OCI-LY1 (cell line): Measurements from ENCODE around the gene CCL14.

Experiments
- H2AFZ ChIP-seq: fragments of 200-600 bp; sonication (generic), shearing (Covaris generic); 2 replicates; pipeline ENCODE4 v1.6.0; 2014; ENCODE audit warnings: antibody characterized with exemption, mild to moderate bottlenecking, low read length
- H3F3A ChIP-seq: fragments of 200-600 bp; sonication (generic), shearing (Covaris generic); 2 replicates; pipeline ENCODE4 v1.6.0; 2014; ENCODE audit warnings: mild to moderate bottlenecking, antibody characterized with exemption, low read length, moderate library complexity; ENCODE audit not compliant: insufficient read depth
- H3K27ac ChIP-seq: fragments of 200-600 bp; sonication (generic); 2 replicates; pipeline ENCODE4 v1.5.1; 2014; ENCODE audit warnings: low read length, mixed run types, mild to moderate bottlenecking, low read depth; ENCODE audit not compliant: poor library complexity, severe bottlenecking
- H3K27me3 ChIP-seq: fragments of 200-600 bp; sonication (generic); 2 replicates; pipeline ENCODE4 v1.6.0; 2014; ENCODE audit warnings: antibody characterized with exemption, mild to moderate bottlenecking, low read length, moderate library complexity; ENCODE audit not compliant: insufficient read depth
- H3K36me3 ChIP-seq: fragments of 200-600 bp; sonication (generic); 2 replicates; pipeline ENCODE4 v1.6.1; 2014; ENCODE audit warnings: mild to moderate bottlenecking, antibody characterized with exemption, low read length, moderate library complexity, mixed read lengths; ENCODE audit not compliant: insufficient read depth
- H3K4me1 ChIP-seq: fragments of 200-600 bp; sonication (generic); 2 replicates; pipeline ENCODE4 v1.5.1; 2014; ENCODE audit warnings: mild to moderate bottlenecking, low read length, moderate library complexity; ENCODE audit not compliant: insufficient read depth, severe bottlenecking
- H3K4me2 ChIP-seq: fragments of 200-600 bp; sonication (generic), shearing (Covaris generic); 2 replicates; pipeline ENCODE4 v1.6.1; 2014; ENCODE audit warnings: low read length
- H3K4me3 ChIP-seq: fragments of 200-600 bp; sonication (generic); 2 replicates; pipeline ENCODE4 v1.5.1; 2014; ENCODE audit warnings: low read length, low read depth, mild to moderate bottlenecking, mixed read lengths; ENCODE audit not compliant: poor library complexity, severe bottlenecking
- H3K79me2 ChIP-seq: fragments of 200-600 bp; shearing (Covaris generic); 2 replicates; pipeline ENCODE4 v1.6.1; 2016; ENCODE audit warnings: mixed run types, low read length, mixed read lengths; ENCODE audit not compliant: insufficient read depth
- H3K9ac ChIP-seq: fragments of 200-600 bp; sonication (generic), shearing (Covaris generic); 2 replicates; pipeline ENCODE4 v1.6.1; 2014; ENCODE audit warnings: mild to moderate bottlenecking, low read length, mixed read lengths
- H3K9me2 ChIP-seq: fragments of 200-600 bp; sonication (generic), shearing (Covaris generic); 2 replicates; pipeline ENCODE4 v1.6.1; 2014; ENCODE audit warnings: low read depth, mild to moderate bottlenecking, low read length, mixed read lengths
- H3K9me3 ChIP-seq: fragments of 200-600 bp; shearing (Covaris generic); 2 replicates; pipeline ENCODE4 v1.6.1; 2014; ENCODE audit warnings: low read length, mixed read lengths
- H4K20me1 ChIP-seq: fragments of 200-600 bp; sonication (generic), shearing (Covaris generic); 2 replicates; pipeline ENCODE4 v1.6.0; 2016; ENCODE audit warnings: mild to moderate bottlenecking, low read length; ENCODE audit not compliant: insufficient read depth
- CTCF ChIP-seq: fragments of 200-600 bp; sonication (generic), shearing (Covaris generic); IDR thresholded peaks from 2 replicates; pipeline ENCODE4 v1.5.1; 2017; ENCODE audit warnings: mild to moderate bottlenecking, antibody characterized with exemption, low read length, moderate library complexity, mixed read lengths
- EZH2 ChIP-seq: fragments of 200-600 bp; sonication (generic), shearing (Covaris generic); IDR thresholded peaks from 2 replicates; pipeline ENCODE4 v1.8.0; 2017; ENCODE audit warnings: borderline replicate concordance, mixed run types, mild to moderate bottlenecking, antibody characterized with exemption, low read length, moderate library complexity, mixed read lengths

Gene CCL14

DNA sequence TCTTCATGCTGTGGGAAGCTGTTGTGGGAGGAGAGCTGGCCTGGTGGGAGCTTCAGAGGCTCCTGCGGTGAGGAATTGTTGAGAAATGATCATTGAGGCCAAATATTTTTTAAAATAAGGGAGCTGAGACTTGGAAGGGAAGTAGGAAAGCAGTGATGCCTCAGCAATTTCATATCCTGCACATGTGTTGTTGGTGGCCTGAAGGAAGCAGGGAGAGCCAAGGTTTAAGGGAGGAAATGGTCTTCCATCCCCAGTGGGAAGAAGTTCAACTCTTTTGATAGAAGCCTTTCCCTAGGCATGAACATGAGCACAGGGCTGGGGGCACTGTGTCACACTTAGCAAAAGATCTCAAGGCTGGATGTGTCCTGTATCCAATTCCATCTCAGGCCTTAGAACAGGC, at the start of gene CCL14:
Gene CCL14, minus strand, starts transcription at position 87 of the 400 bp plus-strand sequence. Its CDS starts 80 bp downstream, at position 7.
- no peaks in the 10 kb centered on the region for H3K27me3 ChIP-seq
- no peak within 1 kb of the TSS for H3K27ac ChIP-seq
- no peak for TF ChIP-seq CTCF
- no peak for TF ChIP-seq EZH2

GRCh38 chr17:36036235-36036634, 49.7 kb upstream of the CCL14 start:
- 0 out of 2 replicates have a peak, but pooled peaks cover 5% of the 10 kb centered on the region for H3K27me3 ChIP-seq
- no peaks in the 10 kb centered on the region for H3F3A ChIP-seq
- H3K79me2 ChIP-seq = no peaks in the 10 kb centered on the region
- H4K20me1 ChIP-seq = no peaks in the 10 kb centered on the region
- H3K9ac ChIP-seq = no peak overlapping the region
- TF ChIP-seq EZH2 = no peak
- no peak for TF ChIP-seq CTCF
- no peak overlapping the region for H3K4me3 ChIP-seq
- no peak overlapping the region for H2AFZ ChIP-seq
- H3K9me2 ChIP-seq = no peaks in the 10 kb centered on the region
- H3K9me3 ChIP-seq = no peaks in the 10 kb centered on the region
- H3K36me3 ChIP-seq = no peaks in the 10 kb centered on the region
- H3K4me2 ChIP-seq = no peak overlapping the region
- H3K4me1 ChIP-seq = no peaks in the 10 kb centered on the region
- H3K27ac ChIP-seq = no peak overlapping the region

More for the DNA sequence above, at the start of gene CCL14:
- no peak within 1 kb of the TSS for H2AFZ ChIP-seq
- H3K4me2 ChIP-seq = no peak within 1 kb of the TSS
- no peaks in the 10 kb centered on the region for H4K20me1 ChIP-seq
- H3K9ac ChIP-seq = no peak within 1 kb of the TSS
- no peaks in the 10 kb centered on the region for H3K9me2 ChIP-seq
- H3K36me3 ChIP-seq = no peaks in the 10 kb centered on the region
- H3K4me1 ChIP-seq = no peaks in the 10 kb centered on the region
- no peaks in the 10 kb centered on the region for H3K79me2 ChIP-seq
- no peaks in the 10 kb centered on the region for H3F3A ChIP-seq
- H3K4me3 ChIP-seq = no peak within 1 kb of the TSS
- no peaks in the 10 kb centered on the region for H3K9me3 ChIP-seq

GRCh38 chr17:36034127-36034526, 47.6 kb upstream of the CCL14 start:
- Histone ChIP-seq H3K4me2 (no peak overlapping the region), H3K79me2 (no peaks in the 10 kb centered on the region), H3K4me1 (no peaks in the 10 kb centered on the region), H4K20me1 (no peaks in the 10 kb centered on the region), H3K9me2 (no peaks in the 10 kb centered on the region), H2AFZ (no peak overlapping the region), H3K27me3 (0 out of 2 replicates have a peak, but pooled peaks cover 5% of the 10 kb centered on the region), H3F3A (no peaks in the 10 kb centered on the region), H3K36me3 (no peaks in the 10 kb centered on the region), H3K9ac (no peak overlapping the region), H3K27ac (no peak overlapping the region), H3K9me3 (no peaks in the 10 kb centered on the region), H3K4me3 (no peak overlapping the region)
- TF ChIP-seq CTCF = no peak
- no peak for TF ChIP-seq EZH2
